Pulmonary artery endothelial cell (primary cell): ENCODE results near the gene CEACAM4. TPM values are rescaled to one million over a fixed set of nuclear protein-coding genes. Genes with fewer than 3 reads are reported as not detected.
"Not testable (repeated sequence)": the region's sequence is repeated elsewhere in the genome, so short reads cannot be mapped to it uniquely, and the experiment has no call there.

ENCODE experiments used
- DNase-seq: peaks from one replicate; pipeline ENCODE4 v3.0.0-alpha.2; 2011; ENCODE audit warnings: low read depth, low spot score
- total RNA-seq: library from RNA; depleted of rRNA; stranded (reverse); fragments of >200 nt; gene quantifications from 2 replicates; pipeline ENCODE4 v1.2.3, GENCODE V29; 2014

Gene CEACAM4
- not detected in 2 replicates for total RNA-seq

DNA sequence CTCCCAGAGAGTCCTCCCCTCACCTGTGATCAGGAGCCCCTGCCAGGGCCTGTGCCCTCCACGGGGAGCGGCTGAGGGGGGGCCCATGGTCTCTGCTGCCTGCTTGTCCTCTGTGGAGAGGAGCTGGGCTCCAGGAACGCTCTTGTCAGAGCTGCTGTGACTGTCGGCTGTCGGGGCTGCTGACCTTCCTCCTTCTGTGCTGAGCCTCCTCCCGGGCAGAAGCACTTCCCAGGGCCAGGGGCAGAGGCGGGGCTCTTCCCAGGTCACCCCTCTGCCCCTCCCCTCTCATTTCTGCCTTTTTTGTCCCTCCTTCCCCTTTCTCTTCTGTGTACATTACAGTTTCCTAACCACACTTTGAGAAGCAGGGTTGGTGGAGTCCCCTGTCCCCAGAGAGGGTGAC, at the start of gene CEACAM4:
Gene CEACAM4, minus strand, starts transcription at position 198 of the 400 bp plus-strand sequence. Its CDS starts 111 bp downstream, at position 87.
- no peak for DNase-seq

DNA sequence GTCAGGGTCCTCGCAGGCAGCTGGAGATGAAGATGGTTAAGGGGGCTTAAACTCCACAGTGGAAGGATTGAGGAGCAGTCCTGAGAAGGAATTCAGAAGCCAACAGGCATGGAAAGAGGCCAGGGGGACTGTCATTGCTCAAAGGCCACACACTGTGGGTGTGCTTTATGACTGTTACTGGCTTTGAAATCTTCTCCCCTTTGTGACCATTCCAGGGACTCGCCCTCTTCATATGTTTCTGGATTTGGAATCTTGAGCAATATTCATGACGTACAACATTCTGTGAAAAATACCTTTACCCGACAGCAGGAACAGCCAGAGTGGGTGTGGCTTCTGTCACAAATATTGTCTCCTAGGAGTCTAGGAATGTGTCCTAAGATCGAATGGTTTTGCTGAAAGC, 44.6 kb upstream of the CEACAM4 start:
- no peak for DNase-seq

DNA sequence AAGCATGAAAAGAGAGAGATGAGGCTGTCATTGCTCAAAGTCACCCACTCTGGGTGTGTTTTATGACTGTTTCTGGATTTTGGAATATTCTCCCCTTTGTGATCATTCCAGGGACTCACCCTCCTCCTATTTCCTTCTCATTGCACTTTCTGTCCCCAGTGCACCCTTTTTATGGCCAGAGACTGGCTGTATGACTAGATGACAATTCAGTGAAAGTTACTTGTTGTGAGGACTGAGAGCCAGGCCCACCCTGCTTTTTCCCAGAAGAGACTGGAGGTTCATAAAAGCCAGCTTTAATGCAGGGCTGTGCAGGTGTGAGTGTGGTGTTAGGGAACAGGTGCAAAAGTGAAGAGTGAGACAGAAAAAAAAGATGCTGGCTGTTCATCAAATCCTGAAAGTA, 43.9 kb upstream of the CEACAM4 start:
- no peak for DNase-seq

- no peak for DNase-seq
Measured at GRCh38 chr19:41668315-41668714, 41.4 kb upstream of the CEACAM4 start.

DNA sequence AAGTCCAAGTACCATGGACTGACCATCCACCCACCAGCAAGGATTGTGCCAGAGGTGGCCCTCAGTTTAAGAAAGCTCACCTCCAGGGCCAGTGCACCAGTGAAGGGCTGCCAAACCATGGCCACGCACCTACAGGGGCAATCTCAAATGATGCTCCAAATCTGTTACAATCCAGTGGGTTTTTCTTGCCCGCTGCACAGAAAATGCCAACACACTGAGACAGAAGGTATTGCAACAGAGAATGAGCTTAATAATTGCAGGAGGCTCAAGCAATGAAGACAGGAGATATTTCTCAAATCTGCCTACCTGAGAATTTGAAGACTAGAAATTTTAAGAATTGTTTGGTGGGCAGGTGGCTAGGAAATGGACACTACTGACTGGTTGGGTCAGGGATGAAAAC, 39.2 kb upstream of the CEACAM4 start:
- no peak for DNase-seq

- DNase-seq, result no peak
Measured at GRCh38 chr19:41657157-41657556, 30.3 kb upstream of the CEACAM4 start.

DNA sequence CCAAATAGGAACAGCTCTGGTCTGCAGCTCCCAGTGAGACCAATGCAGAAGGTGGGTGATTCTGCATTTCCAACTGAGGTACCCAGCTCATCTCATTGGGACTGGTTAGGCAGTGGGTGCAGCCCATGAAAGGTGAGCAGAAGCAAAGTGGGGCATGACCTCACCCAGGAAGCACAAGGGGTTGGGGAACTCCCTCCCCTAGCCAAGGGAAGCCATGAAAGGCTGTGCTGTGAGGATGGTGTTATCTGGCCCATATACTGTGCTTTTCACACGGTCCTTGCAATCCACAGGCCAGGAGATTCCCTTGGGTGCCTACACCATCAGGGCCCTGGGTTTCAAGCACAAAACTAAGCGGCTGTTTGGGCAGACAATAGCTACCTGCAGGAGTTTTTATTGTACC, 29.9 kb upstream of the CEACAM4 start:
- not testable (repeated sequence) for DNase-seq

DNA sequence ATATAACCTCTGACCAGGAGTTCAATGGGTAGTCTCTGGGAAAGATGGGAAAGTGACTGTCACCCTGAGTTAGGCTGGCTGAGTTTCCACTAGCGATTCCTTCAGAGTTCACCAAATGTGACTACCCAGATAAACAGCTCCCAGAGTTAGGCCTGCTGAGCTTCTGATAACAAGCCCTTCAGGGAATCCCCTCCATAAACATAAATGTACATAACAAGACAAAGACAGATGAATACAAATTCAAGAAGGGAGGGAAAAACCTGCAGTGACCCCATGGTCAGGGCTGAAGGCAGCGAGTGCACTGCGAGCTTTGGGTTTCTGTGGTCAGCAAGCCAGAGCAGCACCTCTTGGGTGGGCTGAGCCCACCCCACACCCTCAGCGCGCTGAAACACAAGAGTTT, 25.4 kb upstream of the CEACAM4 start:
- DNase-seq, result no peak

- no peak for DNase-seq
Measured at GRCh38 chr19:41649827-41650226, 23.0 kb upstream of the CEACAM4 start.

DNA sequence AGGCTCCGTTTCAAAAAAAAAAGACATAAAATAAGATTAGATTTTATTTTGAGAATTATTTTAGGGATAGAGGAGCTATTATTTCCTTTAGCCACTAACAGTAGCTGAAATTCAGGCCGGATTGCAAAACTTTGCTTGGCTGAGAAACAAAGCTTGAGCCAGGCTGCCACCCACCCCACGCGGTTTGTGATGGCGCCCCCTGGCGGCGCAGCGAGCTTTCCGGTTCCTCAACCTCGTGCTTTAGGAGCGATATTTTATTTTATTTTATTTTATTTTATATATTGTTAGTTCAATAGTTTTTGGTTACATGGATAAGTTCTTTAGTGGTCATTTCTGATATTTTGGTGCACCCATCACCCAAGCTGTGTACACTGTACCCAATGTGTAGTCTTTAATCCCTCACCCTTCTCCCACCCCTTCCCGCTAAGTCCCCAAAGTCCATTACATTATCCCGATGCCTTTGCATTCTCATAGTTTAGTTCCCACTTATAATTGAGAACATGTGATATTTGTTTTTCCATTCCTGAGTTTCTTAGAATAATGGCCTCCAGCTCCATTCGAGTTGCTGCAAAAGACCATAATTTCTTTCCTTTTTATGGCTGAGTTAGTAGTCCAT, 19.8 kb upstream of the CEACAM4 start:
- DNase-seq, result no peak

- DNase-seq, result no peak
Measured at GRCh38 chr19:41641879-41642485, 15.1 kb upstream of the CEACAM4 start.

DNA sequence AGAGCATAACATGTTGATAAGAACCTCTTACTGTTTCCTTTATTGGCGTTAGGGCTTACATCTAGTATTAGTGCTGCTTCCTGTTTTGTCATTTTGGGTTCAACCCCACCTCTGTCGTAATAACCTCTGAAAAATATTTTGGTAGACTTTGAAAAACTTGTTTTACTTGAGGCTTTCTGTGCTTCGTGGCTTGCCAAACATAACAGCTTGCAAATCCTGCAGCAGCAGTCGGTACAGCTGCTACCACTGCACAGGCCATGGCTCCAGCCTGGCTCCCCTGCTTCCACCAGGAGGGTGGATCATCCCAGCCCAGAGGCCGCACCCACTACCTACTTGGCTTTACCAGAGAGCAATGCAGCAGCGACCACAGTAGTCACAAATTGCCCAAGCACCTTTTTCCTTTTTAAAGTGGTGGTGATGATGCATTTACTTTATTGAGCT, 11.8 kb upstream of the CEACAM4 start:
- no peak for DNase-seq

DNA sequence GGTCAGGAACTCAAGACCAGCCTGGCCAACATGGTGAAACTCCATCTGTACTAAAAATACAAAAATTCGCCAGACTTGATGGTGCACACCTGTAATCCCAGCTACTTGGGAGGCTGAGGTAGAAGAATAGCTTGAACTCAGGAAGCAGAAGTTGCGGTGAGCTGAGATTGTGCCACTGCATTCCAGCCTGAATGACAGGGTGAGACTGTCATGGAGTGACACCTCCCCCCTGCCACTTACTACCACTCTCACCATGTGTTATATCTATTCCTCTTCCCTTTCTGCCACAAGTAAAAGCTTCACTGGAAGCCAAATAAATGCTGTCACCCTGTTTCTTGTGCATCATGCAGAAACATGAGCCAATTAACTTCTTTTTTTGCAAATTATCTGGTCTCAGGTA, 10.6 kb upstream of the CEACAM4 start:
- DNase-seq, result no peak

GRCh38 chr19:41627966-41628675, 1.2 kb upstream of the CEACAM4 start:
- no peak for DNase-seq

DNA sequence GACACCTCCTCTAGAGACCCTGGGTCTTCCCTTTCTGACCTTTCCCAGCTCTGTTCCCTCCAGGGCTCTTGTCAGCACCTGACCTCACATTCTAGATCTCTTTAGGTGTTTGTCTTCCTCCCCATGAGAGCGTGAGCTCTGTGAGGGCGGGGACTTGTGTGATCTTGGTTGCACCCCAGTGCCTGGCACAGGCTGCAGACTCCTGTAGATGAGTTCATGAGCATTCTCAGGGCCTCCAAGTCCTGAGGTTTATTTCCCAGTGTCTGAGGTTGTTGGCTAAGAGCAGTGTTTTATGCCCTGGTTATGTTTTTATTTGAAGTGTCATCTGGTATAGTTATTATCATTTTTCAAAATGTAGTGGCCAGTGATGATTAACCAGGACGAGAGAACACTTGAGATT, 596 bp downstream of the CEACAM4 start:
- DNase-seq, result no peak

DNA sequence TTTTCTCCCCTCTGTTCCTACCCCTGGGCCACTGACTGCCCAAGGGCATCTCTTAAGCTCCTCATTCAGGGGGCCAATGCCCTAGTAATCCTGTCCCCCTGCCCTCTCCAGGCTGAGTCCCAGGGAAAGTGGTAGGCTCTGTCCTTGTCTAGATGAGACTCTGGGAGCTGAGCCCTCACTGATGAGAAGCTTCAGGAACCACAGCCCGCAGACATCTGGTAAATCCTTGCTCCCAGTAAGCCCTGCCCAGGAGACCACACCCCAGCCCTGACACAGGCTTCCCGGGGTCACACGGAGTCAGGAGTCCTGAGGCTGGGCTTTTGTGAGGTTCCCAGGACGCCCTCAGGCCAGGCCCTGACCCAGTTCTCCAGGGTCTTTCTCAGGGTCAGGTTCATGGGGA, 1.9 kb downstream of the CEACAM4 start:
- no peak for DNase-seq

GRCh38 chr19:41624515-41624914, 2.4 kb downstream of the CEACAM4 start:
- DNase-seq, result no peak

DNA sequence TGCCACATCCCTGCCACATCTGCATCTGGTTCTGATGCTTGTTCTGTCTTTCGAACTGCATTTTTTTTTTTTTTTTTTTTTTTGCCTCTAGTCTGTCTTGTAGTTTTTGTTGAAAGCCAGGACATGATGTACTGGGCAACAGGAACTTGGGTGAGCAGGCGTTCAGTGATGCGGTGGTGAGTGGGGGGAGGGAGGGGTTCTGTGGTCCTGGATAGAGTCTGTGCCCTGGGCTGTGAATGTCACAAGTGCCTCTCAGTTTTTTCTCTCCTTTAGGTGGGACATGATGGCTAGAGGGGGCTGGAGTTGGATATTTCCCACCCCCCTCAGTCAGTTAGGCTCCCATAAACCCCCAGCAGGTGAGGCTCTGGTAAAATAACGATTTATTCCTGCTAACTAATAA, 3.5 kb downstream of the CEACAM4 start:
- DNase-seq, result no peak

DNA sequence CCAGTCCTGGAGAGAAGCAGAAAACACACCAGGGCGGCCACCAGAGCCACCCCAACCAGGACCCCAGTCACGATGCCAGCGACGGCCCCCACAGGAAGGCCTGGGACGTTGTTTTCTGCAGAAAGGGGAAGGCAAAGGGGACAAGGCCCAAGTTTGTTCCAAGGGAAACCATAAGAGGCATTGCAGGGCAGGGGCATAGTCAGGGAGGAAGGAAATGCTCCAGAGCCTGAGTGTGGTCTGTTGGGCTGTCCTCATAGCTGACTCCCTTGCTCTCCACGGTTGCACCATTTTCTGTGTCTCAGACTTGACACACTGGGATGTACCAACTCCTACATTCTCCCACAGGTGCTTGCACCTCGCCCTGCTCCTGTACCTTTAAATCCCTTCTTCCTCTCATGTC, 5.2 kb downstream of the CEACAM4 start:
- DNase-seq, result no peak

DNA sequence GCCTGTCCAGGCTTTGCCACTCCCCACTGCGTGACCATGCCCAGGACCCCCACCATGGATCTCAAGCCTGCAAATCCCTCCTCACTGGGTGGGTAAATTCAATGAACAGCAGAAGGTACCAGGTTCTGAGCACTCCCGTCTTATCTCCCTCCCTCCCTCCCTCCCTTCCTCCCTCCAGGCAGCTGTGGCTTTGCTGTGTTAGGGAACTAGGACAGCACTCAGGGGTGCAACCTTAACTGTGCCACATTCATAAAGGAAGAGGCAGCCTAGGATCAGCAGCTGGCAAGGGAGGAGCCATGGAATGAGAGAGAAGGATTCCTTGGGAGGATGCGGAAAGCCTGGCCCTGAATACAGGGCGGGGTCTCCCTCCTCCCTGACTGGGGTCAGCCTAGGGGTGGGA, 5.6 kb downstream of the CEACAM4 start:
- no peak for DNase-seq

GRCh38 chr19:41620171-41620570, 6.7 kb downstream of the CEACAM4 start:
- no peak for DNase-seq

GRCh38 chr19:41619018-41619556, 7.8 kb downstream of the CEACAM4 start:
- DNase-seq, result no peak
